IMR-90 (cell line): Measurements from ENCODE around the gene ZFP36L2. TPM values are rescaled to one million over a fixed set of nuclear protein-coding genes. Genes with fewer than 3 reads are reported as not detected.
A peak's percentile ranks its signal among the peaks of the same experiment; 100 is the strongest.

ENCODE experiments used
- ATAC-seq: fragments of 200-7000 bp; cut with Tn5 transposase; 2 replicates; pipeline ENCODE4 v1.9.1; 2020; ENCODE audit warnings: low read depth, mild to moderate bottlenecking, moderate library complexity
- BruUV-seq: library from RNA; stranded (reverse); fragments of 400-500 nt; replicated peaks from 2 replicates; lab custom pipeline; 2021; lab: Mats Ljungman, UMichigan
- CTCF ChIA-PET: fragments of 300-600 bp; formaldehyde crosslinking; extraction: SDS; loops from one replicate; lab custom pipeline; 2021; ENCODE audit warnings: antibody characterized with exemption; lab: Yijun Ruan, JAX
- POLR2A ChIA-PET: fragments of 300-600 bp; sonication (Branson Sonifier 250); formaldehyde crosslinking; loops from one replicate; lab custom pipeline; 2022; ENCODE audit warnings: antibody characterized with exemption; ENCODE audit not compliant: unreplicated experiment; lab: Charles Lee
- DNase-seq: peaks from one replicate; pipeline ENCODE4 v3.0.0; 2013
- H2AFZ ChIP-seq: replicated peaks from 2 replicates; pipeline ENCODE3; 2013; ENCODE audit warnings: low read length, mild to moderate bottlenecking; ENCODE audit not compliant: poor library complexity
- H2AK5ac ChIP-seq: 2 replicates; pipeline ENCODE4 v1.6.1; 2013; ENCODE audit warnings: low read depth, low read length, inconsistent platforms
- H2AK9ac ChIP-seq: replicated peaks from 2 replicates; pipeline ENCODE3; 2013; ENCODE audit warnings: mild to moderate bottlenecking, low read depth, low read length, moderate library complexity; ENCODE audit not compliant: poor library complexity
- H2BK120ac ChIP-seq: 2 replicates; pipeline ENCODE4 v1.6.1; 2013; ENCODE audit warnings: low read depth, low read length, inconsistent platforms
- H2BK15ac ChIP-seq: 3 replicates; pipeline ENCODE4 v1.6.1; 2013; ENCODE audit warnings: low read depth, low read length, inconsistent platforms
- H2BK20ac ChIP-seq: 2 replicates; pipeline ENCODE4 v1.6.1; 2013; ENCODE audit warnings: low read depth, mild to moderate bottlenecking, inconsistent platforms, low read length, moderate library complexity
- H2BK5ac ChIP-seq: 2 replicates; pipeline ENCODE4 v1.6.1; 2013; ENCODE audit warnings: mild to moderate bottlenecking, low read depth, low read length, inconsistent platforms; ENCODE audit not compliant: poor library complexity, severe bottlenecking
- H3K14ac ChIP-seq: replicated peaks from 2 replicates; pipeline ENCODE4 v1.6.1; 2013; ENCODE audit warnings: low read depth, low read length, inconsistent platforms
- H3K18ac ChIP-seq: 2 replicates; pipeline ENCODE4 v1.6.1; 2013; ENCODE audit warnings: low read depth, low read length, control low read depth
- H3K23ac ChIP-seq: 2 replicates; pipeline ENCODE4 v1.6.1; 2013; ENCODE audit warnings: low read depth, low read length, inconsistent platforms
- H3K27ac ChIP-seq: 2 replicates; pipeline ENCODE4 v1.5.1; 2013; ENCODE audit warnings: mild to moderate bottlenecking, control low read depth, low read length; ENCODE audit not compliant: insufficient read depth
- H3K27me3 ChIP-seq: 2 replicates; pipeline ENCODE4 v1.6.1; 2013; ENCODE audit warnings: low read length; ENCODE audit not compliant: control insufficient read depth, insufficient read depth
- H3K36me3 ChIP-seq: 2 replicates; pipeline ENCODE4 v1.6.1; 2013; ENCODE audit warnings: low read length, mixed read lengths; ENCODE audit not compliant: control insufficient read depth, insufficient read depth
- H3K4ac ChIP-seq: 2 replicates; pipeline ENCODE4 v1.6.1; 2013; ENCODE audit warnings: low read depth, low read length, inconsistent platforms
- H3K4me1 ChIP-seq: 2 replicates; pipeline ENCODE4 v1.6.1; 2013; ENCODE audit warnings: low read length, mixed read lengths; ENCODE audit not compliant: control insufficient read depth, insufficient read depth
- H3K4me2 ChIP-seq: 2 replicates; pipeline ENCODE4 v1.6.1; 2013; ENCODE audit warnings: low read depth, mild to moderate bottlenecking, control low read depth, low read length, moderate library complexity
- H3K4me3 ChIP-seq: 2 replicates; pipeline ENCODE4 v1.5.1; 2013; ENCODE audit warnings: low read depth, mild to moderate bottlenecking, control low read depth, low read length, moderate library complexity; ENCODE audit not compliant: insufficient read depth
- H3K56ac ChIP-seq: 2 replicates; pipeline ENCODE4 v1.6.1; 2013; ENCODE audit warnings: low read length, inconsistent platforms; ENCODE audit not compliant: insufficient read depth; ENCODE audit errors: extremely low read depth
- H3K79me1 ChIP-seq, 2 experiments: 2 replicates each; pipeline ENCODE4 v1.6.1; 2013; ENCODE audit warnings: low read length in 2 of 2, inconsistent platforms in 1 of 2, low read depth in 1 of 2
- H3K9ac ChIP-seq: 2 replicates; pipeline ENCODE4 v1.6.1; 2013; ENCODE audit warnings: low read depth, low read length, control low read depth
- H3K9me1 ChIP-seq: 2 replicates; pipeline ENCODE4 v1.6.1; 2013; ENCODE audit warnings: low read length, inconsistent platforms; ENCODE audit not compliant: insufficient read depth
- H3K9me3 ChIP-seq: 2 replicates; pipeline ENCODE4 v1.6.1; 2013; ENCODE audit warnings: low read length; ENCODE audit not compliant: control insufficient read depth, insufficient read depth
- H4K20me1 ChIP-seq: 2 replicates; pipeline ENCODE4 v1.6.1; 2013; ENCODE audit warnings: low read length, inconsistent platforms; ENCODE audit not compliant: insufficient read depth
- H4K5ac ChIP-seq: 2 replicates; pipeline ENCODE4 v1.6.1; 2013; ENCODE audit warnings: mild to moderate bottlenecking, low read depth, low read length, control low read depth
- H4K8ac ChIP-seq, 2 experiments: 2 replicates each; pipeline ENCODE4 v1.6.1; 2013; ENCODE audit warnings: low read depth in 2 of 2, low read length in 2 of 2, control low read depth in 1 of 2, inconsistent platforms in 1 of 2
- H4K91ac ChIP-seq: 2 replicates; pipeline ENCODE4 v1.6.1; 2013; ENCODE audit warnings: low read depth, low read length, inconsistent platforms; ENCODE audit not compliant: insufficient read depth
- CHD1 ChIP-seq: IDR thresholded peaks from 2 replicates; pipeline ENCODE4 v1.6.1; 2012; ENCODE audit warnings: low read depth, low read length, improper control_type of control experiment
- CTCF ChIP-seq: conservative IDR thresholded peaks from 2 replicates; pipeline ENCODE4 v1.5.1; 2012; ENCODE audit warnings: mild to moderate bottlenecking, low read depth, low read length, improper control_type of control experiment
- MAFK ChIP-seq: IDR thresholded peaks from 2 replicates; pipeline ENCODE4 v1.6.1; 2012; ENCODE audit warnings: low read depth, low read length, improper control_type of control experiment
- MAZ ChIP-seq: IDR thresholded peaks from 2 replicates; pipeline ENCODE4 v1.6.1; 2012; ENCODE audit warnings: low read depth, mild to moderate bottlenecking, low read length, improper control_type of control experiment, moderate library complexity, borderline replicate concordance
- RAD21 ChIP-seq: IDR thresholded peaks from 2 replicates; pipeline ENCODE4 v1.6.1; 2012; ENCODE audit warnings: low read length, improper control_type of control experiment
- RCOR1 ChIP-seq: IDR thresholded peaks from 2 replicates; pipeline ENCODE4 v1.6.1; 2012; ENCODE audit warnings: mild to moderate bottlenecking, low read length, improper control_type of control experiment; ENCODE audit not compliant: insufficient replicate concordance
- RFX5 ChIP-seq: IDR thresholded peaks from 2 replicates; pipeline ENCODE4 v1.8.0; 2012; ENCODE audit warnings: low read depth, mild to moderate bottlenecking, low read length, moderate library complexity
- SMC3 ChIP-seq: fragments of 150-350 bp; IDR thresholded peaks from 2 replicates; pipeline ENCODE4 v1.6.1; 2016; ENCODE audit warnings: low read depth, mild to moderate bottlenecking, antibody characterized with exemption, low read length, moderate library complexity
- WGBS, 2 experiments: methylation state at CpG; one replicate each; pipeline versions ENCODE4 v1.1.5 to v1.1.7; 2013; ENCODE audit warnings: missing lambda C conversion rate in 2 of 2; ENCODE audit not compliant: insufficient read length in 1 of 2; ENCODE audit errors: extremely low coverage in 2 of 2; 5-methylcytosine and 5-hydroxymethylcytosine counted together
- dilution Hi-C: fragments of 300-500 bp; cut with HindIII; formaldehyde crosslinking; loops from one replicate; pipeline ENCODE4 v1.14.3; 2018; ENCODE audit warnings: low sequenced_read_pairs; ENCODE audit not compliant: unreplicated experiment
- in situ Hi-C: fragments of 300-500 bp; cut with MboI; formaldehyde crosslinking; loops from 3 replicates; pipeline ENCODE4 v1.14.3; 2019; ENCODE audit warnings: low sequenced_read_pairs, inconsistent platforms, mixed read lengths
- intact Hi-C: fragments of 100-400 bp; cut with micrococcal nuclease; formaldehyde crosslinking; loops from 2 replicates; pipeline ENCODE4 v1.10.0; 2022
- polyA plus RNA-seq, 3 experiments: library from polyadenylated mRNA; depleted of rRNA; stranded (reverse); fragments of >200 nt; gene quantifications; 2 replicates each; pipeline ENCODE4 v1.2.3, GENCODE V29; 2012; ENCODE audit warnings: low replicate concordance in 1 of 3
- total RNA-seq: library from RNA; depleted of rRNA; stranded (reverse); fragments of >200 nt; gene quantifications from 2 replicates; pipeline ENCODE4 v1.2.3, GENCODE V29; 2012
- TF ChIP-seq, protein P1 (sequence below): fragments of 150-350 bp; IDR thresholded peaks from 2 replicates; pipeline ENCODE4 v1.6.1; 2017; ENCODE audit warnings: mild to moderate bottlenecking, antibody characterized with exemption, low read length, low read depth
- TF ChIP-seq, protein P2 (sequence below): fragments of 150-350 bp; IDR thresholded peaks from 2 replicates; pipeline ENCODE4 v1.6.1; 2016; ENCODE audit warnings: low read depth, mild to moderate bottlenecking, low read length, moderate library complexity, borderline replicate concordance

The ZFP36L2 gene
- total and polyA plus RNA-seq, 2 of the 4 experiments (the other 2 are of a cell fraction) = 1.8 to 20.1 TPM

GRCh38 chr2:43188561-43189386 is 37.6 kb downstream of the ZFP36L2 start (continued):
- TF ChIP-seq MAFK = no peak

- Histone ChIP-seq H3K56ac (no peak overlapping the region), H3K36me3 (no peaks in the 10 kb centered on the region), H3K18ac (no peak overlapping the region), H2BK15ac (no peak overlapping the region), H3K4me1 (no peaks in the 10 kb centered on the region; the same call in 1 of the 2 replicates), H4K5ac (no peak overlapping the region), H4K91ac (no peak overlapping the region), H3K79me1 (no peaks in the 10 kb centered on the region), H4K20me1 (no peaks in the 10 kb centered on the region), H2AFZ (peak overlapping the region; percentile 29), H3K27me3 (no peaks in the 10 kb centered on the region), H3K27ac (no peak overlapping the region), H2BK20ac (no peak overlapping the region), H3K9me1 (no peaks in the 10 kb centered on the region; the same call in 1 of the 2 replicates), H3K4ac (no peak overlapping the region), H3K14ac (no peak overlapping the region), H2BK120ac (no peak overlapping the region), H2AK9ac (no peak overlapping the region), H3K9ac (no peak overlapping the region), H3K9me3 (no peaks in the 10 kb centered on the region), H2BK5ac (no peak overlapping the region), H3K4me3 (no peak overlapping the region), H4K8ac (no peak overlapping the region), H3K23ac (no peak overlapping the region), H2AK5ac (no peak overlapping the region), H3K4me2 (no peak overlapping the region)
- DNase-seq (no peak), ATAC-seq (no peak)
- POLR2A ChIA-PET = no interaction called here
- 76% methylated on average over 5 of the region's 12 CpGs; no CpG with 5 or more reads in 1 of the 2 experiments for WGBS, 2 experiments
- dilution Hi-C loops (no loop called here), in situ Hi-C loops (no loop called here), intact Hi-C loops (no loop called here)
- BruUV-seq = no TSS peak
- CTCF ChIA-PET = no interaction called here
- TF ChIP-seq CTCF (no peak), CHD1 (no peak), MAZ (no peak), SMC3 (no peak), RFX5 (no peak), RAD21 (no peak), MAFK (no peak), RCOR1 (no peak)
- TF ChIP-seq, protein P1, sequence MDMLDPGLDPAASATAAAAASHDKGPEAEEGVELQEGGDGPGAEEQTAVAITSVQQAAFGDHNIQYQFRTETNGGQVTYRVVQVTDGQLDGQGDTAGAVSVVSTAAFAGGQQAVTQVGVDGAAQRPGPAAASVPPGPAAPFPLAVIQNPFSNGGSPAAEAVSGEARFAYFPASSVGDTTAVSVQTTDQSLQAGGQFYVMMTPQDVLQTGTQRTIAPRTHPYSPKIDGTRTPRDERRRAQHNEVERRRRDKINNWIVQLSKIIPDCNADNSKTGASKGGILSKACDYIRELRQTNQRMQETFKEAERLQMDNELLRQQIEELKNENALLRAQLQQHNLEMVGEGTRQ = no peak
- TF ChIP-seq, protein P2, sequence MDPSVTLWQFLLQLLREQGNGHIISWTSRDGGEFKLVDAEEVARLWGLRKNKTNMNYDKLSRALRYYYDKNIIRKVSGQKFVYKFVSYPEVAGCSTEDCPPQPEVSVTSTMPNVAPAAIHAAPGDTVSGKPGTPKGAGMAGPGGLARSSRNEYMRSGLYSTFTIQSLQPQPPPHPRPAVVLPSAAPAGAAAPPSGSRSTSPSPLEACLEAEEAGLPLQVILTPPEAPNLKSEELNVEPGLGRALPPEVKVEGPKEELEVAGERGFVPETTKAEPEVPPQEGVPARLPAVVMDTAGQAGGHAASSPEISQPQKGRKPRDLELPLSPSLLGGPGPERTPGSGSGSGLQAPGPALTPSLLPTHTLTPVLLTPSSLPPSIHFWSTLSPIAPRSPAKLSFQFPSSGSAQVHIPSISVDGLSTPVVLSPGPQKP = no peak
These were observed 39.6 kb downstream of the ZFP36L2 start for GRCh38 chr2:43186679-43187374.
